WI38 (cell line): Measurements from ENCODE around the gene WDR90.

Experiments used
- H3K4me3 ChIP-seq: 2 replicates; pipeline ENCODE4 v1.5.1; 2011; ENCODE audit warnings: low read depth, mild to moderate bottlenecking, control low read depth, low read length
- CTCF ChIP-seq: IDR thresholded peaks from 2 replicates; pipeline ENCODE4 v1.5.1; 2012; ENCODE audit warnings: low read depth, mild to moderate bottlenecking, control low read depth, low read length

The WDR90 gene

GRCh38 chr16:695355-696089 lies 46.4 kb downstream of the WDR90 start:
- no peak for TF ChIP-seq CTCF
- H3K4me3 ChIP-seq = no peak overlapping the region

GRCh38 chr16:698911-699671 lies 49.9 kb downstream of the WDR90 start:
- no peak for TF ChIP-seq CTCF
- no peak overlapping the region for H3K4me3 ChIP-seq

- no peak overlapping the region for H3K4me3 ChIP-seq
- TF ChIP-seq CTCF = no peak
Measured at GRCh38 chr16:700684-701584, 51.8 kb downstream of the WDR90 start.

GRCh38 chr16:702341-702740 lies 53.2 kb downstream of the WDR90 start:
- no peak for TF ChIP-seq CTCF
- H3K4me3 ChIP-seq = no peak overlapping the region

- no peak overlapping the region for H3K4me3 ChIP-seq
- no peak for TF ChIP-seq CTCF
Measured at GRCh38 chr16:703406-703805, 54.2 kb downstream of the WDR90 start.

- no peak overlapping the region for H3K4me3 ChIP-seq
- TF ChIP-seq CTCF = no peak
Measured at GRCh38 chr16:704047-704446, 54.9 kb downstream of the WDR90 start.
